ENCODE results near the gene BBS4. TPM values are rescaled to one million over a fixed set of nuclear protein-coding genes. Genes with fewer than 3 reads are reported as not detected.

BBS4 gene
- total RNA-seq, 1 donor from 2014 or later: 18.5 TPM

- Histone ChIP-seq H3K27me3 (ENCODE audit: low read depth) (no peaks in the 10 kb centered on the region), H3K36me3 (peaks cover 46% of the 10 kb centered on the region), H3K27ac (no peak overlapping the region), H3K4me3 (no peak overlapping the region), H3K9me3 (no peaks in the 10 kb centered on the region), H3K4me1 (peaks cover 19% of the 10 kb centered on the region)
- DNase-seq (no peak), ATAC-seq (no peak)
- TF ChIP-seq, protein P1, sequence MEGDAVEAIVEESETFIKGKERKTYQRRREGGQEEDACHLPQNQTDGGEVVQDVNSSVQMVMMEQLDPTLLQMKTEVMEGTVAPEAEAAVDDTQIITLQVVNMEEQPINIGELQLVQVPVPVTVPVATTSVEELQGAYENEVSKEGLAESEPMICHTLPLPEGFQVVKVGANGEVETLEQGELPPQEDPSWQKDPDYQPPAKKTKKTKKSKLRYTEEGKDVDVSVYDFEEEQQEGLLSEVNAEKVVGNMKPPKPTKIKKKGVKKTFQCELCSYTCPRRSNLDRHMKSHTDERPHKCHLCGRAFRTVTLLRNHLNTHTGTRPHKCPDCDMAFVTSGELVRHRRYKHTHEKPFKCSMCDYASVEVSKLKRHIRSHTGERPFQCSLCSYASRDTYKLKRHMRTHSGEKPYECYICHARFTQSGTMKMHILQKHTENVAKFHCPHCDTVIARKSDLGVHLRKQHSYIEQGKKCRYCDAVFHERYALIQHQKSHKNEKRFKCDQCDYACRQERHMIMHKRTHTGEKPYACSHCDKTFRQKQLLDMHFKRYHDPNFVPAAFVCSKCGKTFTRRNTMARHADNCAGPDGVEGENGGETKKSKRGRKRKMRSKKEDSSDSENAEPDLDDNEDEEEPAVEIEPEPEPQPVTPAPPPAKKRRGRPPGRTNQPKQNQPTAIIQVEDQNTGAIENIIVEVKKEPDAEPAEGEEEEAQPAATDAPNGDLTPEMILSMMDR (IDR thresholded peaks at IDR 0.05): no peak
- intact Hi-C loops (cut with DNase I): no loop called here
Observed at GRCh38 chr15:72778796-72779195, 92.8 kb downstream of the BBS4 start.

GRCh38 chr15:72781631-72782030 lies 95.6 kb downstream of the BBS4 start:
- Histone ChIP-seq H3K4me1 (peaks cover 27% of the 10 kb centered on the region), H3K27ac (peak overlapping the region; percentile 99), H3K36me3 (peaks cover 35% of the 10 kb centered on the region), H3K27me3 (ENCODE audit: low read depth) (no peaks in the 10 kb centered on the region), H3K9me3 (no peaks in the 10 kb centered on the region), H3K4me3 (peak overlapping the region; percentile 96)
- DNase-seq (no peak), ATAC-seq (no peak)
- intact Hi-C loops (cut with DNase I): no loop called here
- TF ChIP-seq, protein P1 (IDR thresholded peaks at IDR 0.05): no peak

DNA sequence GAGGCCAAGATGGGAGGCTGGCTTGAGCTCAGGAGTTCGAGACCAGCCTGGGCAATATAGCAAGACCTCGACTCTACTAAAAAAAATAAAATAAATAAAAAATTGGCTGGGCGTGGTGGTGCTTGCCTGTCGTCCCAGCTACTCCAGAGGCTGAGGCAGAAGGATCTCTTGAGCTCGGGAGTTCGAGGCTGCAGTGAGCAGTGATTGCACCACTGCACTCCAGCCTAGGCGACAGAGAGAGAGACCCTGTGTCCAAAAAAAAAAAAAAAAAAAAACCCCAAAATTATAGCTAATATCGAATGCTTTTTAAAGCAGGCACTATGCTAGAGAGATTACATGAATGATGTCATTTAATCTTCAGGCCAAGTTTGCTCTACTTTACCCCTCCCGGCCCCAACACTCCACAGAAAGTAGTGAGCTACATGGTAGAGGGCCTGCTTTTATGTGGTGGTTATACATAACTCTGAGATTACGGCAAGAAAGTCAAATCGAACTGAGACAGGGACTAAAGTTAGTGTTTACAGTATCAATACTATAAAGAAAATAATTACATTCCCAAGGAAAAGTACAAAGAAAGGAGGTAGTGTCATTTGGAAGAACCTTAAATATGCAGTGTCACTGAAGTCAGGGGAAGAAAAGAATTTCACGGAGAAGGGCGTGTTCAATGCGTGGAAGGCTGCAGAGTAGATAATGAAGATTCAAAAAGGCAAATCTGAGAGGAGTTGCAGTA lies 96.4 kb downstream of the BBS4 start:
- H3K4me1 ChIP-seq: peaks cover 27% of the 10 kb centered on the region
- ATAC-seq (no peak), DNase-seq (no peak)
- H3K36me3 ChIP-seq: peaks cover 28% of the 10 kb centered on the region
- intact Hi-C loops (cut with DNase I): no loop called here
- peak overlapping the region; percentile 96 for H3K4me3 ChIP-seq
- peak overlapping the region; percentile 99 for H3K27ac ChIP-seq
- H3K9me3 ChIP-seq: no peaks in the 10 kb centered on the region
- no peaks in the 10 kb centered on the region for H3K27me3 ChIP-seq (ENCODE audit: low read depth)
- TF ChIP-seq, protein P1 (IDR thresholded peaks at IDR 0.05): no peak

- Histone ChIP-seq H3K4me3 (peak overlapping the region; percentile 96), H3K4me1 (peaks cover 27% of the 10 kb centered on the region), H3K27me3 (ENCODE audit: low read depth) (no peaks in the 10 kb centered on the region), H3K36me3 (peaks cover 23% of the 10 kb centered on the region), H3K27ac (peak overlapping the region; percentile 99), H3K9me3 (no peaks in the 10 kb centered on the region)
- DNase-seq (peak; percentile 71), ATAC-seq (peak; percentile 66 to 69)
- TF ChIP-seq, protein P1 (IDR thresholded peaks at IDR 0.05): peak; percentile 10
- intact Hi-C loops (cut with DNase I): no loop called here
Observed at GRCh38 chr15:72783004-72783639, 97.1 kb downstream of the BBS4 start.

DNA sequence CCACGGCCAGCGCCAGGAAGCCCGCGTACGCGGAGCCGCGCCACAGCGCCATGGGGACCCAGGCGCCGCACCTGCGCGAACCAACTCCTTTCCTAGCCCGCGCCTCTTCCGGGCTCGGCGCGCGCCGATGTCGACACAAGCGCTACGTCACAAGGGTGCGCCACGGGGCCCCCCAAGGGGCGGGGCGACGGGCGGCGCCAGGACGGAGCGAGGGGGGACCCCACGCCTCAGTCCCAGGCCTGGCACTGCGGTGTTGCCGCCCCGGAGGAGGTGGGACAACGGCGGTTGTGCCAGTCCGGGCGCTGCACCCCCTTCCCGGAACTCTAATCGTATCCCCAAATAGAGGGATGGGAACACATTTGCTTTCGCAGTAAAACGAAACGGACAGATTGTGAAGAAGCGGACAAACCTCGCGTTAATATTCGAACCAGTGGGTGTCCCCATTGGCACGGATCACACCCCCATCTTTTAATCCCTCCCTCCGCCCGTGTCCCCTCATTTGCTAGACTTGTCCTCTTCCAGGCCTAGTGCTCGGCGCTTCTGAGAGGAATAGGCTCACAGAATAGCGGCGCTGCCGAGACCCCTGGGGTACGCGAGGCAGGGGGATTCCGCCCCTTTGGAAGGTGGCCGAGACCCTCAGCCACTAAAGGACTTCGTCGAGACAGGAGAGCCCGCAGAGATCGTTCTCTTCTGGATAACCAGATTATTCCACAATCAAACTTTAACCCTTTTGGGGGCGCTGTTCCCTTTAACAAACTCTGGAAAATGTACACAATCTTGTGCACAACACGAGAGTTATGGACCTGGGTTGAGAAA lies 97.8 kb downstream of the BBS4 start, which contains the start of gene ADPGK:
TSS of gene ADPGK (minus strand) at position 119 of the 816 bp plus-strand sequence. CDS start at position 52, 67 bp downstream.
- no peaks in the 10 kb centered on the region for H3K27me3 ChIP-seq (ENCODE audit: low read depth)
- peaks cover 27% of the 10 kb centered on the region for H3K4me1 ChIP-seq
- peak; percentile 92 for DNase-seq
- intact Hi-C loops (cut with DNase I): no loop called here
- H3K36me3 ChIP-seq: peaks cover 21% of the 10 kb centered on the region
- ATAC-seq: peak; percentile 96 to 98
- no peaks in the 10 kb centered on the region for H3K9me3 ChIP-seq
- TF ChIP-seq, protein P1 (IDR thresholded peaks at IDR 0.05): peak; percentile 45
- H3K4me3 ChIP-seq: peak within 1 kb of the TSS; percentile 96
- peak within 1 kb of the TSS; percentile 99 for H3K27ac ChIP-seq
